ENCODE measurements around the gene STK17B.
A peak's percentile ranks its signal among the peaks of the same experiment; 100 is the strongest.
"Not testable (repeated sequence)": the region's sequence is repeated elsewhere in the genome, so short reads cannot be mapped to it uniquely, and the experiment has no call there.

The STK17B gene

GRCh38 chr2:196187175-196187700 lies 15.9 kb upstream of the STK17B start:
- DNase-seq (ENCODE audit: low read depth, low spot score); H3K4me3 ChIP-seq (ENCODE audit: low read length): not testable (repeated sequence)

GRCh38 chr2:196186266-196186980 lies 15.0 kb upstream of the STK17B start:
- no peak for DNase-seq (ENCODE audit: low read depth, low spot score)
- no peak overlapping the region for H3K4me3 ChIP-seq (ENCODE audit: low read length)

GRCh38 chr2:196184921-196185320 lies 13.5 kb upstream of the STK17B start:
- H3K4me3 ChIP-seq (ENCODE audit: low read length): no peak overlapping the region
- DNase-seq (ENCODE audit: low read depth, low spot score): no peak

- no peak overlapping the region for H3K4me3 ChIP-seq (ENCODE audit: low read length)
- DNase-seq (ENCODE audit: low read depth, low spot score): no peak
Observed at GRCh38 chr2:196183528-196184231, 12.3 kb upstream of the STK17B start.

- H3K4me3 ChIP-seq (ENCODE audit: low read length): no peak overlapping the region; the same call in 1 of the 2 replicates
- no peak for DNase-seq (ENCODE audit: low read depth, low spot score)
Observed at GRCh38 chr2:196183172-196183473, 11.7 kb upstream of the STK17B start.

DNA sequence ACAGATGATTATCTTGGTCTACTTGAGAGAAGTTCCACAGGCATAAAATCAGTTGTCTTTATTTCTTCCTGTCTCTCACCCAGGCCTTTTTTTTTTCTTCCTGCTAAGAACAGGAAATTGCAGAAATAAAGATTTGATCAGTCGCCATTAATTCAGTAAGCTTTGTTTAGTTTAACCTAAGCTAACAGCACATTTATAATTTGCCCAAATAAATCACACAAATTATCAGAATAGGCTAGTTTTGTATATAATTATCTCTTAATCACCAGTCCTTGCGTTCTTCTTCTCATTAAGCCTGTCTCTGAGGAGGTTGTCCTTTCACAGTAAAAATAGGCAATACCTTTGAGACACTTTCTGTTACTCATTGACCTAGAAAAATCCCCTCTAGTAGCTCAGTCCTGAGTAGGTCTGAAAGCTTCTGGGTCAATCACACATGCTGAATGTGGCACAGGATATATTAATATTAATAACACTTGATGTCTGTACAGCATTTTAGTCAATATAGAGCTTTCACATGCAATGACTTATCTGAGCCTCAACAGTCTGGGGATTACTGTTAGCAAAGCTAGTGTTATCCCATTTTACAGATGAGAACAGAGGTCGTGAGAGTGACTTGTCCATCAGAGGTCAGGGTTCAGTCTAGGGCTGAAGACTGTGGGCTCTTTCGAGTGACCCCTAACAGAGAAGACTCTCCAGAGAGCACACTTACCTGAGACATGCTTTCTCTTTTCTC lies 11.2 kb upstream of the STK17B start:
- H3K4me3 ChIP-seq (ENCODE audit: low read length): peak overlapping the region; percentile 20
- DNase-seq (ENCODE audit: low read depth, low spot score): peak; percentile 83

GRCh38 chr2:196181484-196181883 lies 10.1 kb upstream of the STK17B start:
- DNase-seq (ENCODE audit: low read depth, low spot score): no peak
- no peak overlapping the region for H3K4me3 ChIP-seq (ENCODE audit: low read length)

DNA sequence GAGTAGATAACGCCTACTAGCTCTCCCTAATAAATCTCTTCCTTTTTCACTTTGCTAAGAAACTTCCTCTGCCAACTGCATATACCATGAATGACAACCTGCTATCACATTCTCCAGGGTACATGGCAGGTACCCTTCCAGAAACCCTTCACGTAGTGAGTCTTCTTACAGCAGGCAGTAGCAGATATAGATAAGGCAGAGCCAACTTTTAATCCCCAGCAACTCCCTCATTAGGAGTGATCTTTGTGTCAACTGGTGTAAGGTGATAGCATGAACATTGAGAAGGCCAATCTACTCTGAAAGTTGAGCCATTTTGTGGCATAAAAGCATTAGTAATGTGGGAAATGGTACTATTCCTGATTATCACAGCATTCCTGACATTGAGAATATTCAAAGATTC lies 5.7 kb upstream of the STK17B start:
- no peak for DNase-seq (ENCODE audit: low read depth, low spot score)
- peak overlapping the region; percentile 19 for H3K4me3 ChIP-seq (ENCODE audit: low read length)

GRCh38 chr2:196176142-196176738 lies 4.9 kb upstream of the STK17B start:
- H3K4me3 ChIP-seq (ENCODE audit: low read length): peak overlapping the region; percentile 19
- DNase-seq (ENCODE audit: low read depth, low spot score): peak; percentile 98

- DNase-seq (ENCODE audit: low read depth, low spot score): no peak
- H3K4me3 ChIP-seq (ENCODE audit: low read length): no peak overlapping the region
Observed at GRCh38 chr2:196174404-196174803, 3.0 kb upstream of the STK17B start.

GRCh38 chr2:196173505-196173904 lies 2.1 kb upstream of the STK17B start:
- no peak for DNase-seq (ENCODE audit: low read depth, low spot score)
- H3K4me3 ChIP-seq (ENCODE audit: low read length): no peak overlapping the region

DNA sequence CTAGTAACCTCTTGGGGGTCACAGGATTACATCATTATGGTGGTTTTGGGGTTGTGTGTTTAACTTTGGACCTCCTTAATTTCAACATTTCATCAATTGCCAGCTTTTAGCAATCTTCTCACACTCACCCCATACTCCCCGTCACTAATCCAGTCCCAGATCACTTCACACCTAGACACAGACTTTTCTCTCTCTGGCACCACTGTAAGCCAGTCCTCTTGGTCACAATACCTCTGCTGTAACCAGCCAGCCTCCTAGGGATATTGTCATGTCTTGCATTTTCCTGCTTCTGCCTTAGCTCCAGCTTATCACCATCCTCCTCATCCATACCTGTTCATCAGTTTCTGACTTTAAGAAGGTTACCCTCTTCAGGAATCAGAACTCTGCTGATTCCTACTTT lies 1.6 kb upstream of the STK17B start:
- DNase-seq (ENCODE audit: low read depth, low spot score): no peak
- no peak overlapping the region for H3K4me3 ChIP-seq (ENCODE audit: low read length)

DNA sequence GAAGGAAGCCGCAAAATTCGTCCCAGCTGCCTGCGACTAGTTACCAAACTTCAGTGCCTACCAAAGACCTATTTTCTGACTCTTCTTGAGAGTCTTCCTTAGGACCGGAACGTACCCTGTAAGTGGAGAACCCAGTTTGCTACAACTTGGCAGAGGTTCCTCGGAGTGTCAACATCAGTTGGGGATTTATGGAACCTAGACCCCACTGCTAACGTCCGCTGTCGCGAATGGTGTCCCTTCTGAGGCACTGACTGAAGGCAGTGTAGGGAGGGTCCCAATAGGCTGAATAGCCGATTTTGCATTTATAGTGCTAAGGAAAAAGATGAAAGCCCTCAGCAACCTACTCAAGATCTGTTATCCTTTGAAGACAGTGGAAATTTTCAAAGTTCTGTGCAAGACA lies 568 bp upstream of the STK17B start:
- peak overlapping the region; percentile 58 for H3K4me3 ChIP-seq (ENCODE audit: low read length)
- DNase-seq (ENCODE audit: low read depth, low spot score): no peak

DNA sequence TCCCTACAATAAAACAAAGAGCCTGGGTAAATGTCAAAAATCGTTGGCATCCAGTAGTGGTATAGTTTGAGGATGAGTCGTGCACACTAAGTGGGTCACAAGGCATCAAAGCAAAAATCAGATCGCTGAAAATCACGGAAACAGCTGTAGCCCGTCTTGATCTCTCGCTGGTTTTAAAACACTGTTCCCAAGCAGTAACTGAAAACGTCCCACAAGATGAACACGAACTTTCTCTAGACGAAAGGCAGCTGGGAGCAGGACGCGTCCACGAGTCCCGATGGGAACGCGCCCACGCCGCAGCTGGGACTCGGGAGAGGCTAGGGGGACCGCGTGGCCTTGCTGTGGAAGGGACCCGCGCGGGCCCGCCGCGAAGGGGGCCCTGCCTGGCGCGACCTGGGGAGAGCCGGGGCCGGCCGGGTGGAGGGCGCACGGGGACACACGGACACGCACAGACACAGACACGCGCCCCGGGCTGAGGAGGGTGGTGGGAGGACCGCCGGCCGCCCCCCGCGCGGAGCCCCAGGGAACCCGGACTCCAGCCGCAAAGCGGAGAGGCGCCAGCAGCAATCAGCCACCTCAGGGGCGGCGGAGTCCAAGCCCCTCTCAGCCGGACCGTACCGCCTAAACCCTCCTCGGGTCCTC lies 651 bp downstream of the STK17B start:
- DNase-seq (ENCODE audit: low read depth, low spot score): peak; percentile 87

GRCh38 chr2:196170213-196170605 lies 1.2 kb downstream of the STK17B start:
- peak; percentile 63 for DNase-seq (ENCODE audit: low read depth, low spot score)
- H3K4me3 ChIP-seq (ENCODE audit: low read length): peak overlapping the region; percentile 83

More for the DNA sequence above, 651 bp downstream of the STK17B start:
- H3K4me3 ChIP-seq (ENCODE audit: low read length): peak overlapping the region; percentile 83

- no peak for DNase-seq (ENCODE audit: low read depth, low spot score)
- peak overlapping the region; percentile 83 for H3K4me3 ChIP-seq (ENCODE audit: low read length)
Observed at GRCh38 chr2:196169516-196169915, 1.9 kb downstream of the STK17B start.

DNA sequence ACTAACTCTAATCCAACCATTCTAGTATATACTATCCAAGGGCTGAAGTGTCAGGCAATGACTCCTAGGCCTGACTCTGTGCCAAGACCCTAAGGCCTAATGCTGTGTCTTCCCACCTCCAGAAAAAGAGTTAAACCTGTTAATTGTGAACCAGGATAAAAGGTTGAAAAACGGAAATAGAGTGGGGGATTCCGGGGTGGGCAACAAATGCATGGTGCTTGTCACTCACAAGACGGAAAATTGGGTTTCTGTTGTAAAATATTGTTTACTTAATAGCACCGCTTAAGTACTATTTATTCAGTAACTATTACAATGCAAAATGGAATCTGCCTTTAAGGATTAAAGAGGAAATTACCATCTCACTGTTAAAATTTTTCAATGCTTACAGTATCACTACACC lies 3.2 kb downstream of the STK17B start:
- no peak overlapping the region for H3K4me3 ChIP-seq (ENCODE audit: low read length)
- DNase-seq (ENCODE audit: low read depth, low spot score): no peak

DNA sequence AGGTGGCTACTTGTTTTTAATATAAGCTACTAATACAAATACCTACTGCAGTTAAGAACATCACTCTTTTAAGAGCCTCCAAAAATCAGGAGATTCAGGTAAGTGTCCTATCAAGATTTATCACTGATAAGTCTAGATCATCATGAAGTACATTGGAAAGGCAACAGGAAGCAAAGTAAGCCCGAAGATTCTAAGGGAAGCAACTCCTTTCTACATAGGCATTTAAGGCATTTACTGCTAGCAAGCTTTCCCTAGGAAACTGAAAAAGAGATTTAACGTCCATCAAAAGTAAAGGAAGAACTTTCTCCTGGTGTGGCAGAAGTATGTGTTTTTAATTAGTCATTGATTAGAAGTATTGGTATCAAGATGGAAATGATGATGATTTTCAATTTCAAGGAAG lies 3.7 kb downstream of the STK17B start:
- DNase-seq (ENCODE audit: low read depth, low spot score): no peak
- peak overlapping the region; percentile 30 for H3K4me3 ChIP-seq (ENCODE audit: low read length)

- DNase-seq (ENCODE audit: low read depth, low spot score): peak; percentile 81
- H3K4me3 ChIP-seq (ENCODE audit: low read length): peak overlapping the region; percentile 30
Observed at GRCh38 chr2:196166876-196167275, 4.5 kb downstream of the STK17B start.
